Stimulated activated naive CD4-positive, alpha-beta T cell (primary cell): ENCODE results near the gene ENTR1.
"Not testable (repeated sequence)": the region's sequence is repeated elsewhere in the genome, so short reads cannot be mapped to it uniquely, and the experiment has no call there.

Experiments used
- DNase-seq, 6 experiments: peaks; one replicate each; lab custom pipeline; 2025; lab: John Stamatoyannopoulos, UW

ENTR1 gene

DNA sequence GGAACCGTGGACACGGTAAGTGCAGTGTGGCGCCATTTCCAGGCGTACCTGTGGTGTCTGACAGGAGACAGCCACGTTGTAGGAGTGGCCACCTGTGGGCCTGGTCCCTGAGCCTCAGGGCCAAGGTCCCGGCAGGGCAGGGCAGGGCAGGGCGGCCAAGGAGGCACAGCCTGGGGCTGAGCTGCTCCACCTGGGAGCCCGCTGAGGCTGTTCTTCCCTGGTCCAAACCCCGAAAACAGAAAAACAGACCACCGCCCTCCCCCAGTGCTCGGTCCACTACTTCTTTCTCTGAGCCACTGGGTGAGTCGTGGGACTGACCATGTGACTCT lies 8.6 kb upstream of the ENTR1 start:
- no peak for DNase-seq

DNA sequence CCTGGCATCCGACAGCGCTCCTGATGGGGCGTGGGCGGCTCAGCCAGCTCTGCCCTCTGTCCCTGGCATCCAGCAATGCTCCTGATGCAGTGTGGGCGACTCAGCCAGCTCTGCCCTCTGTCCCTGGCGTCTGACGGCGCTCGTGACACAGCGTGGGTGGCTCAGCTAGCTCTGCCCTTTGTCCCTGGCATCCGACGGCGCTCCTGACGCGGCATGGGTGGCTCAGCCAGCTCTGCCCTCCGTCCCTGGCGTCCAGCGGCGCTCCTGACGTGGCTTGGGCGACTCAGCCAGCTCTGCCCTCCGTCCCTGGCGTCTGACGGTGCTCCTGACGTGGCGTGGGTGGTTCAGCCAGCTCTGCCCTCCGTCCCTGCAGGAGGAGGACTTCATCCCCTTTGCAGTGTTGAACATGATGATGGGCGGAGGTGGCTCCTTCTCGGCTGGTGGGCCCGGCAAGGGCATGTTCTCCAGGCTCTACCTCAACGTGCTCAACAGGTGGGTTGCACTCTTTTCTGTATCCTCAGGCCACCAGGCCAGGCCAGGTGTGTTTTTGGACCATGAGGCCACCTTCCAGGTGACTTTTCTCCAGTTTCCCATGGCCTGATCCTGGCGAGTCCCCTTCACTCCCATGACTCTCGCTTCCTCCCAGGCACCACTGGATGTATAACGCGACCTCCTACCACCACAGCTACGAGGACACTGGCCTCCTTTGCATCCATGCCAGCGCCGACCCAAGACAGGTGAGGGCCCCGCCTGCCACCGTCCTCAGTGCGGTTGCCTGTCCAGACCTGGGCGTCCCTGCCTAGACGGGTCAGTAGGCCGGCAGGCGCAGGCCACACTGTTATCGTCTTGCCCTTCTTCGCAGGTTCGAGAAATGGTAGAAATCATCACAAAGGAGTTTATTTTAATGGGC lies 8.0 kb upstream of the ENTR1 start:
- DNase-seq: no peak

- no peak for DNase-seq
Measured at GRCh38 chr9:136416914-136417313, 6.5 kb upstream of the ENTR1 start.

GRCh38 chr9:136416427-136416826 lies 6.0 kb upstream of the ENTR1 start:
- DNase-seq: no peak

DNA sequence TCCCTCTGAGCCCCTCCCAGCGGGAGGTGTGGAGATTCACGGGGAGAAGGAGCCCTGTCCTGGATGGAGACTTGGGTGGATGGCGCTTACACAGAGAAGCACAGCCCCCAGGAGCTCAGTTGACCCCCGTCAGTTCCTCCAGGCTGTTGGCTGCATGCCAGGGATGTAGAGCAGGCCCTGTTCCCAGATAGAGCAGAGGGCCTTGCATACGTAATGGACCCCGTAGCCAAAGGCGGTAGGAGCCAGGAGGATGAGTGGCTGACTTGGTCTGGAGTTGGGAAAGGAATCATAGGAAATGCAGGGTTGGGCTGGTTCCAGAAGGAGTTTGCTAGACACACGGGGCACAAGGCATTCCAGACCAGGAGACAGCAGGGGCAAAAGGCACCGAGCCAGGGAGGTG lies 2.5 kb upstream of the ENTR1 start:
- DNase-seq: no peak

GRCh38 chr9:136411378-136411777 lies 964 bp upstream of the ENTR1 start:
- no peak for DNase-seq

- DNase-seq: peak in 4 of 6 experiments; percentile 6 to 39 (median 15)
Measured at GRCh38 chr9:136409557-136410455, 608 bp downstream of the ENTR1 start.

DNA sequence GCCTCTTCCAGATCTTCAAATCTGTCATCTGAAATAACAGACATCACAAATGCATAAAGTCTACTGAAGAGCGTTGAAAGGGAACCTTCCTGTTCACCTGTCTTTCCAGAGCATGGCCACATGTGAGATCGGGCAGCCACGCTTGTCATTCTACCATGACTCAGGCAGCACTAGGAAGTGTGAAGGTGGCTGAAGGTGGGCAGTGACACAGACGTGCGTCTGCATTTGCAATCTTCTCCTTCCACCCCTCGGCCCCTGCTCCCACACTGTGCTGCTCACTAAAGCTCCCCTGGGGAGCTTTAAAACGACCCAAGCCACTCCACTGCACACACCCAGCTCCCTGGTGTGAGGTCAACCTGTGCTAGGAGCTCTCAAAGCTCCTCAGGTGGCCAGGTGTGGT lies 2.5 kb downstream of the ENTR1 start:
- no peak for DNase-seq

DNA sequence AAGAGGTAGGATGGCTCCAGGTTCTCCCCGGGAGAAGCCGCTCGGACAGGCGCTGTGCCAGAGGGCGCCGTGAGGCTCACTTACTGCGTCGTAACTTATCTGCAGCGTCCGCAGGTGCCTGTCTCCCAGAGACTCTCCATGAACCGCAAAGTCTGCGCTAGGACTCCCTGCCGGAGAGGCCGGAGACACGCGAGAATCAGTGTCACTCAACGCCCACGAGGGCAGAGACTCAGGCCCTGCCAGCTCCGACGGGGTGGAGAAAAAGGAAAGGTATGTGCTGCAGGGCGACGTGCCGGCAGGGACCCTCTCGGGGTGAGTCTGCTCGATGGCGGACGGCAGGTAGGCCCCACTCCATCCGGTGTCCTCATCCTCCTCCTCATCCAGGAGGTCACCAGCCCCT lies 3.4 kb downstream of the ENTR1 start:
- DNase-seq: not testable (repeated sequence)

- DNase-seq: not testable (repeated sequence)
Measured at GRCh38 chr9:136405904-136406303, 4.5 kb downstream of the ENTR1 start.

- DNase-seq: no peak
Measured at GRCh38 chr9:136405481-136405880, 4.9 kb downstream of the ENTR1 start.

GRCh38 chr9:136404801-136405136 lies 5.6 kb downstream of the ENTR1 start:
- no peak for DNase-seq

- peak in 1 of 6 experiments; percentile 9 for DNase-seq
Measured at GRCh38 chr9:136403915-136404800, 6.3 kb downstream of the ENTR1 start.

GRCh38 chr9:136403538-136403914 lies 6.9 kb downstream of the ENTR1 start:
- peak; percentile 19 to 65 (median 35) for DNase-seq

GRCh38 chr9:136402067-136402466 lies 8.3 kb downstream of the ENTR1 start:
- no peak for DNase-seq

DNA sequence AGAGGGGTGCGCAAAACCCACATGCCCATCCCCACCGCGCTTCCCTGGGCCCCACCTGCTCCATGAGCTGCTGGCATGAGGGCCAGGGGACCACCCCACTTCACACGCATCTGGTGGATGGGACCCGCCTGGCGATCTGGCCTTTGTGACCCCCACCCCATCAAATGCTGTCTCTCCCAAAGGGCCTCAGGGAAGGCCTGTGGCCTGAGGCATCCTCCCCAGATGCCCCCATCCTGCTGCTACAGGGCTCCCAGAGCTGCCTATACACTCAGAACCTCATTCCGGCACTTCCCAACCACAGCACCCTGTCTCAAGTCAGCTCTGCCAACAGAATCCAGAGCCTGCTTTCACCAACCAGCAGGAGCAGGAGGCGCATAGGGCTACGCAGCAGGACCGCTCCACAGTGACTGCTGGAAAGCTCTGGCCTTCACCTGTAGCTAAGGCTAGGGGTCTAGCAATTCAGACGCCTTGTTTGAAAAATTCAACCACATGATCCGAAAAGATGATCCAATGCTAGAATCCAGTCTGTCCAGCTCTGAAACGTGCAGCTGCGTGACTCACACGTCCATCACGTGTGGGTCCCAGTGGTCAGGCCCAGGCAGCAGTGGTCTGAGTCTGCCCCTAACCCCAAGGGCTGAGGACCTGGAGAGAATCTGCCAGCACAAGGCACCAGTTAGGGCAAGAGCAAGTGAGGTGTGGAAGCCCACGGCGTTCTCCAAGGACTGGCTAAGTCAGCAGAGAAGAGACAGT lies 9.1 kb downstream of the ENTR1 start:
- no peak for DNase-seq

- DNase-seq: peak; percentile 67 to 87 (median 80)
Measured at GRCh38 chr9:136400038-136400834, 10.2 kb downstream of the ENTR1 start, which contains the start of gene SNAPC4. Gene SNAPC4 (minus strand): TSS chr9:136400170. CDS start chr9:136398428, 1,742 bp downstream.

- peak in 2 of 6 experiments; percentile 21 to 26 for DNase-seq
Measured at GRCh38 chr9:136399176-136400037, 11.0 kb downstream of the ENTR1 start.

- no peak for DNase-seq
Measured at GRCh38 chr9:136398286-136398685, 12.1 kb downstream of the ENTR1 start.
